HT1080 (cell line): ENCODE measurements around the gene MBD3L1. TPM values are rescaled to one million over a fixed set of nuclear protein-coding genes. Genes with fewer than 3 reads are reported as not detected.

ENCODE experiments used
- DNase-seq: peaks from one replicate; pipeline ENCODE4 v3.0.0-alpha.2; 2015; ENCODE audit warnings: low read depth
- polyA plus RNA-seq, 2 experiments: library from polyadenylated mRNA; depleted of rRNA; stranded (reverse); fragments of >200 nt; gene quantifications; 2 replicates each; pipeline ENCODE4 v1.2.3, GENCODE V29; 2015
- total RNA-seq: library from RNA; depleted of rRNA; stranded (reverse); fragments of >200 nt; shearing (Covaris generic); gene quantifications from 2 replicates; pipeline ENCODE4 v1.2.3, GENCODE V29; 2014; rRNA removed

The MBD3L1 gene
- total RNA-seq: not detected in 2 replicates
- not detected in 2 replicates for polyA plus RNA-seq (2015; cell fraction: cytosol; rRNA removed)
- not detected in 2 replicates for polyA plus RNA-seq (2015; cell fraction: nucleus; rRNA removed)

DNA sequence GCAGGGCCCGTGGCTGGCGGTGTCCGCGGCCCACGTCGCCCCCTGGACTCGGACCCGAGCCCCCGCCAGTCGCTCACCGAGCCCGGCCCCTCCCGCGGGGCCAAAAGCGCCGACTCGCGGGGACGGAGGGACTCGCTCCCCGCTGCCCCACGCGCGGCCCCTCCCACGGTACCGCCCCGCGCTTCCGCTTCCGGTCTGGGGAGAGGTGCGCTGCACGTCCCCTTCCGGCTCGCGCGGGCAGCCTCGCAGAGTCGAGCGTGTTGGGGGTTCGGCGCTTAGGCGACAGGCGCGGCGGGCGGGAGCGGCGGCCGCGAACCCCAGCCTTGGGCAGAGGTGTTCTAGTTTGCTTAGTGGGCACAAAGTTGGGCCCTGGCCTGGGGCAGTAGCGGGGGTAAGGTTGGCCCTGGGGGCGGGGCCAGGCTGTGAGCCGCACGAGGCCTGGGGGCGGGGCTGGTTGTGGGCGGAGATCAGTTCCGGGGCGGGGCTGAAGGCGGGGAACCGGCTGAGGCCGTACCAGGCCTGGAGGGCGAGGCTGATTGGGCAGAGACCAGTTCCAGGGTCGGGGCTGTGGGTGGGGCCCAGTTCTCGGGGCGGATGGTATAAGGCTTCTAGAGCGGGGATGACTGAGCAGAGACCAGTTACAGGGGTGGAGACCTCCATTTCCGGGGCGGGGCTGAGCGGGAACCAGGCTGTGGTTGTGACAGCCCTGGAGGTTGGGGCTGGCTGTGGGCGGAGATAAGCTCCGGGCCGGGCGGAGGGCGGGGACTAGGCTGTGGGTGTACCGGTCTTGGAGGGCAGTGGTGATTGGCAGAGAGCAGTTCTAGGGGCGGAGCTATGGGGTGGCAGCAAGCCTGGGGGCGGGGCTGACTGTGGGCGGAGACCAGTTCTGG lies at the start of gene MBD3L1, which contains the start of gene ZNF558:
MBD3L1 (plus strand) TSS at position 246 of the 890 bp plus-strand sequence. CDS start 10,302 bp downstream, outside the sequence.
ZNF558 (minus strand) TSS at position 173 of the 890 bp plus-strand sequence. CDS start 9,645 bp downstream, outside the sequence.
- peak; percentile 27 for DNase-seq

DNA sequence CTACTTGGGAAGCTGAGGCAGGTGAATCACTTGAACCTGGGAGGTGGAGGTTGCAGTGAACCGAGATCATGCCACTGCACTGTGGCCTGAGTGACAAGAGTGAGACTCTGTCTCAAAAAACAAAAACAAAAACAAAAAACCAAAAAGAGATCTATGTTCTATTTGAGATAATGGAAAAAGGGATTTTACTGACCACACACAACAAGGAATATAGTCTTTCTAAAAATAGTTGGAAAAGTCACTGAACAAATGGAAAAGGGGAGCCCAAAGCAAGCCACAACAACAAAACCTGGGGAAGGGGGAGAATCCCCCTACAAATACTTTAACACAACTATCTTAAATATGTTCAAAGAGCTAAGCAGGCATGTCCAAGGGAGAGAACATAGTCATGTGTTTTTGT lies 37.4 kb upstream of the MBD3L1 start:
- no peak for DNase-seq

DNA sequence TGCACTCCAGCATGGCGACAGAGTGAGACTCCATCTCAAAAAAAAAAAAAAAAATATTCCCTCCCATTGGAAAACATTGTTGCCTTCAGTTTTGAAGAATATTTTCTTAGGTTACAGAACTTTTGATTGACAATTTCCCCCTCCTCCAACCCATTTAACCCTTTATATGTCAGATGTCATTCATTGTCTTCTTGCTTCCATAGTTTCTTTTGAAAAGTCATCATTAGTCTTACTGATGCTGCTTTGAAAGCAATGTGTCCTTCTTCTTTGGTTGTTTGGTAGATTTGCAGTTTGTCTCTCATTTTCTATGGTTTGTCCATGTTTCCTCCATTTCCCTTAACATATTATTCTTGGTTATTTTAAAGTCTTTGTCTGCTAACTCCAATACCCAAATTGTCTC lies 25.5 kb upstream of the MBD3L1 start:
- no peak for DNase-seq

DNA sequence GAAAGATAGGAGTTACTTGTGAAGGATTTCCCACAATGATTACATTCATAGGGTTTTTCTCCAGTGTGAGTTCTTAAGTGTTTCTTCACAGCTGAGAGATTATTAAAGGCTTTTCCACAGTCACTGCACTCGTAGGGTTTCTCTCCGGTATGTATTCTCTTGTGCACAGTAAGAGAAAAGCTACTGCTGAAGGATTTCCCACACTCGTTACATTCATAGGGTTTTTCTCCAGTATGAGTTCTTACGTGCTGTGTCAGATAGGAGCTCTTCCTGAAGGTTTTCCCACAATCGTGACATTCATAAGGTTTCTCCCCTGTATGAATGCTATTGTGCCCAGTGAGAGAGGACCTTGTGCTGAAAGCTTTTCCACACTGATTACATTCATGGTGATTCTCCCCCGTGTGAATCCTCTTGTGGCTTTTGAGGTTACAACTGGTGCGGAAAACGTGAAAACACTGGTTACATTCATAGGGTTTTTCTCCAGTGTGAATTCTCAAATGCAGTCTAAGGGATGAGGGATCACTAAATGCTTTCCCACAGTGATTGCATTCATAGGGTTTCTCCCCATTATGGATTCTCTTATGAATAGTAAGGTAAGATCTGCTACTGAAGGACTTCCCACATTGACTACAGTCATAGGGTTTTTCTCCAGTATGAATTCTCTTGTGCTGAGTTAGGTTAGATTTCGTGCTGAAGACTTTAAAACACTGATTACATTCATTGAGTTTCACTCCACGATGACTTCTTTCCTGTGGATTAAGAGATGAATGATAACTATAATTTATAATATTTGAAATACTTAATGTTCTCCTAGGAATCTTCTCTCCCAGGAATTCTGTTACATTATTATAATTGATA lies 20.6 kb upstream of the MBD3L1 start:
- no peak for DNase-seq

DNA sequence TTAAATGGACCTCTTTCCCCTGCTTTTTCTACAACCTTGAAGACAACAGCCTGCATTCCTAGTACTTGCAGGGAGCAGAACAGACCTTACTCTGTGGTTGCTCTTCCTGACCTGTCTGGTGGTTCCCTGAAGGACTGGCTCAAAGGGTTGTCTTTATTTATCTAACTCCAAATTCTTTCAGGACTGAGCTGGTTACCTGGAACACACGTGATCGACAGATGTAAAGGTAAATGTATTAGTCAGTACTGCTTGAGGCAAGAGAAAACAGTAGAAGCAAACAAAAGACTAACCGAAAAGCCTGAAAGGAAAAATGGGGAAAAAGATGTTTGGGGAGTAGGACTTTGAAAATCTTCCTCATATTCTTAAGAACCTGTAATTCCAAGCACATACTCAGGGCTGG lies 18.0 kb upstream of the MBD3L1 start:
- no peak for DNase-seq

DNA sequence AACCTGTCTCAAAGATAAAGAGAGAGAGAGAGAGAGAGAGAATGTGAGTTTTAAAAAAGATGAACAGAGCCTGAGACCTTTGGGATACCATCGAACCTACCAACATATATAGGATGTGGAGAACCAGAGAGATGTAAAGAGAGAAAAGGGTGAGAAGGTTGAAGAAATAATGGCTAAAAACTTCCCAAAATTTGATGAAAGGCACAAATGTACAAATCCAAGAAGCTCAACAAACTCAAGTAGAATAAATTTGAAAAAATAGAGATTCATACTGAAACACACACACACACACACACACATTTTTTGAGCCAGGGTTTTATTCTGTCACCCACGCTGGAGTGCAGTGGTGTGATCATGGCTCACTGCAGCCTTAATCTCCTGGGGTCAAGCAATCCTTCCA lies 16.4 kb upstream of the MBD3L1 start:
- DNase-seq: no peak

DNA sequence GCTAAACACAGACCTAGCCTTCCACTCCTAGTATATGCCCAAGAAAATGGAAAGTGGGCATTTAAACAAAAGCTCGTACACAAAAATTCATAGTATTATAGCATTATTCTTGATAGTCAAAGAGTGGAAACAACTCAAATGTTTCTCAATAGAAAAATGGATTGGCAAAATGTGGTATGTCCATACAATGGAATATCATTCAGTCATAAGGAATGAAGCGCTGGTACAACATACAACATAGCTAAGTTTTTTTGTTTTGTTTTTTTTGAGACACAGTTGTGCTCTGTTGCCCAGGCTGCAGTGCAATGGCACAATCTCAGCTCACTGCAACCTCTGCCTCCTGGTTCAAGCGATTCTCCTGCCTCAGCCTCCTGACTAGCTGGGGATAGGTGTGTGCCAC lies 11.9 kb upstream of the MBD3L1 start:
- DNase-seq: no peak

DNA sequence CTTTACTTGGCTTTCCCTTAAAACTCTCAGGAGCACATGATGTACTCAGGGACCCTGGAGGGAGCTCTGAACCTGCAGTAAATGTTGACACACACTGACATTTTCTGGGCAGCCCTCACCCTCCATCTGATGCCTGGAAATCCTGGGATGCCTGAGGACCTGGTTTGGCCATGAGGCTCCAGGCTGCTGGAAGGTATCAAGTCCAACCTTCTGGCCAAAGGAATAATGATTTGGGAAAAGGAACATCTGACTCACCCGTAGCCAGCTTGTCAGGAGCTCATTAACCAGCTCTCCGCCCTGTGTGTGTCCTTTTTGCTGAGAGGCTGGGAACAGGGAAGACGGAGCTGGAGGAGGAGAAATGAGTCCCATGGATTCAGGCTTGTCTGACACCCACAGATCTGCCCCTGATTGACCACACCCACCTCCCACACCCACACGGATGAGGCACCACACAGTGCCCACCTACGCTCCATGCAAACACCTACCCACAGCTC lies 10.4 kb upstream of the MBD3L1 start:
- DNase-seq: no peak

DNA sequence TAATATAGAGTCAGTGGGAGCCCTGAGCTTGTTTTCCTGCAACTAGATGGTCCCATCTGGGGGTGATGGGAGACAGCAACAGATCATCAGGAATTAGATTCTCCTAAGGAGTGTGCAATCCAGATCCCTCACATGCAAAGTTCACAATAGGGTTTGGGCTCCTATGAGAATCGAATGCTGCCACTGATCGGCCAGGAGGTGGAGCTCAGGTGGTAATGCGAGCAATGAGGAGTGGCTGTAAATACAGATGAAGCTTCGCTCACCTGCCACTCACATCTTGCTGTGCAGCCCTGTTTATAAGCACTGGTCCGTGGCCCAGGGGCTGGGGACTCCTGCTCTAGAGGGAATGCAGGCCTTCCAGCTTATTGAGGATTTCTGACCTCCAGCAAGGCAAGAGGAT lies 5.8 kb upstream of the MBD3L1 start:
- no peak for DNase-seq

DNA sequence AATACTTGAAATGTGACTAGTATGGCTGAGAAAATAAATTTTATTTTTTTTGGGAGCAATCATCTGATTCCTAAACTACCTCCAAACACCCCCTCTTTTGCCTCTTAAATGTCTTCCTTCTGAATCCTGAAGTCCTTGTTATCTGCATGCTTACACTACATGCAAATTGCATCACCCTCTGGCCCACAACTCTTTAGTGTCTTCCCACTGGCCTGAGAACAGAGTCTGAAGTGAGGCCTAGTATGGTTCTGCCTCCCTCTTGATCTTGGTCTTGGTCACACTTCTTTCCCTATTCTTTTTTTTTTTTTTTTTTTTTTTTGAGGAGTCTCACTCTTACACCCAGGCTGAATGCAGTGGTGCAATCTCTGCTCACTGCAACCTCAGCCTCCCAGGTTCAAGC lies 4.9 kb upstream of the MBD3L1 start:
- DNase-seq: no peak

DNA sequence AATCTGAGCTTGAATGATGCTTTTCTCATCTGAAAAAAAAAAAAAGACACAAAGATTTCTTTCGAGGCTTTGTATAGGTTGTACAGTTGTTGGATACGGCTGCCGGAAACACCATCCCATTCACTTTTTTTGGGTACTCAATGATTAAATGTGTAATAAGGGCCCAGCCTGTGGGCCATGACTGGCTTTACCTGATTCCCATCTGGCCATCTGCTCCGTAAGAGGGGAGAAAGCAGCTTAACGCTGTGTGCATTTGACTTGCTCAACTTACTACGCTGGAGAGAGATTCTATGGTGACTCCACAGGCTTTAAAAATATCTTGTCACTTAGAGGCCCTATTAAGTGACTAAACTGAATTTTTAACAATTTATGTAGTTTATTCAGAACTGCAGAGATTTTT lies 804 bp upstream of the MBD3L1 start:
- DNase-seq: no peak

DNA sequence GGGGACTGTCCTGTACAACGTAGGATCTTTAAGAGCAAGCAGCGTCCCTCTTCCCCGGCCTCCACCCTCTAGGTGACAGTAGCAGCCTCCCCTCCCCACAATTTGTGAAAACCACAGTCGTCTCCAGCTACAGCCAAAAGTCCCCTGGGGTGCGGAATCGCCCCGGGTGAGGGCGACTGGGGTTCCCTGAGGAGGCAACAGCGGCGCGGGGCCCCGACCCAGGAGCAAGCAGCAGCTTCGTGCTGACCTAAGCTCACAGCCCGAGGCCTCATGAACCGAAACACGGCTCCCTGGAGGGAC lies 395 bp upstream of the MBD3L1 start:
- DNase-seq: no peak

DNA sequence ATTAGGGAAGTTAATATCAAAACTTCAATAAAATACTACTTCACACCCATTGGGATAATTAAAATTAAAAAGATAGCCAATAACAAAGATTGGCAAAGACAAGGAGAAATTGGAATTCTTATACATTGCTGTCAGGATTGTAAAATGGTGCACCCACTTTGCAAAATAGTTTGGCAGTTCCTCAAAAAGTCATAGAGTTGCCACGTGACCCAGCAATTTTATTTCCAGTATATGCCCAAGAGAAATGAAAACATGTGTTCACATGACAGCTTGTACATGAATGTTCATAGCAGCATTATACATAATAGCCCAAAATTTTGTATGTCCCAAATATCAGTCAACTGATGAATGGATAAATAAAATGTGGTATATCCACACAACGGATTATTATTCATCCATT lies 3.3 kb downstream of the MBD3L1 start:
- no peak for DNase-seq

DNA sequence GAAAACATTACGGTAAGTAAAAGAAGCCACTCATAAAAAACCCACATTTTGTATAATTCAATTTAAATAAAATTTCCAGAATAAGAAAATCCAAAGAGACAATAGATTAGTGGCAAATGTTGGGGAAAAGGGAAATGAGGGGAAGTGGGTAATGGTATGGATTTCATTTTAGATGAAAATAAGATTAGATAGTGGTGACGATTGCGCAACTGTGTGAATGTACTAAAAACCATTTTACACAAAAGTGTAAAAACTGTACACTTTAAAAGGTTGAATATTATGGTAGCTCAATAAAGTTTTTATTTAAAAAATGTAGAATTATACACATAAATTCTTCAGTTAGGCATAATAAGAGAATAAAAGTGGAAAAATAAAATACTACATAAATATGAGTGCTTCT lies 3.7 kb downstream of the MBD3L1 start:
- no peak for DNase-seq

DNA sequence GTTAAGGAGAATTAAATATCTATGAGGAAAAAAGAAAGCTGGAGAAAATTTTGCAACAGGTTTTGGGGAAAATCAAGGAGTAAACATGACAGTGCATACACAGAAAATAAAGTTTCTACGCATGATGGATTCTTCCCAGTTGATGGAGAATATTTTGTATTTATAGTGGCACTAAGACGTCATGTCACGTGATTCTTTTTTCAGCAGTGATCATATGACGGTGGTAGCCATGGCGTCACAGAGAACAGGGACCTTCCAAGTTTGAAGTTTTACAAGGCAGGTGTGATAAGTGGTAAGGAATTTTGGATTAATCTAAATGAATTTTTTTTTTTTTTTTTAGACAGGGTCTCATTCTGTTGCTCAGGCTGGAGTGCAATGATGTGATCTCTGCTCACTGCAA lies 8.5 kb downstream of the MBD3L1 start:
- no peak for DNase-seq

DNA sequence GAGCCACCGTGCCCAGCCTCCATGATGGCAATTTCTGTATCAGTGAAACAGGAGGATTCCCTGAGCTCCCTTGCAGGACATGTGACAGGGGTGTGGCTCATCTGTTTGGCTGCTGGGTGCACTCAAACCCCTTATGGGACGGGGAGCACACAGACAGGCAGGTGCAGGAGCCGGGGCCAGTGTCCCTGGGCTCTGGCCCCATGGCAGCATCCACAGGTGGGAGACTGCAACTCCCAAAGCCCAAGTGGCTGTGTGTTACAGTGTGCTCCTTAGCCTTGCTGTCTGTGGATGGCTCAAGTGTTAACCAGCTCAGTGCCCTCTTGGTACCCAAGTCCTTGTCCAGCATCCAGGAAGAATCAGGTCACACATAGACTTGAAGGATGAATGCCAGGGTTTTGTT lies 14.6 kb downstream of the MBD3L1 start:
- DNase-seq: no peak

DNA sequence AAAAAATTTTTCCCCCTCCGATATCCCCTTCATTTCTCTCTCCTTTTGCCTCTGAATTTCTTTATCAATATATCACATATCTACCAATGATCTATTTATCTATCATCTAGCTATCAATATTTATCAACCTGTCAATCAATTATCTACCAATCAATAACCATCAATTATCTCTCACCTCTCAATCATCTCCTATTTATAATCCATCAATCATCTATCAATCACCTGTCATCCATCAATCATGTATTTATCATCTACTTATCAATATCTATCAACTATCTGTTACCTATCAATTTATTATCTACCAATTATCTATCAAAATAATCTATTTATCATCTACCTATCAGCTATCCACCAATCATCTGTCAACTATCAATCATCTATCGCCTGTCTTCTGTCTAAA lies 17.1 kb downstream of the MBD3L1 start:
- no peak for DNase-seq

DNA sequence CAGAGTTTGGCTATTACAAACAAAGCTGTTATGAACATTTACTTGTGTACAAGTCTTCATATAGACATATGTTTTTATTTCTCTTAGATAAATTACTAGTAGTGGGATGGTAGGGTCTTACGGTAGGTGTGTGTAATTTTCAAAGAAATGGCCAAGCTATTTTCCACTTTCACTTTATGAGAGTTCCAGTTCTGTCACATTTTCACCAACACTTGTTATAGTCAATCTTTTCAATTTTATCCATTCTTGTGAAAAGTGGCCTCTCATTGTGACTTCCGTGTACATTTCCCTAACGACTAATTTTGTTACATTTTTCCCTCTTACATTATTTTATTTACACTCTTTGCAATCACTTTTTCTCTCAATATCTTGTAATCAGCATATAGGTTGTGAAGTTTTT lies 18.3 kb downstream of the MBD3L1 start:
- DNase-seq: no peak

DNA sequence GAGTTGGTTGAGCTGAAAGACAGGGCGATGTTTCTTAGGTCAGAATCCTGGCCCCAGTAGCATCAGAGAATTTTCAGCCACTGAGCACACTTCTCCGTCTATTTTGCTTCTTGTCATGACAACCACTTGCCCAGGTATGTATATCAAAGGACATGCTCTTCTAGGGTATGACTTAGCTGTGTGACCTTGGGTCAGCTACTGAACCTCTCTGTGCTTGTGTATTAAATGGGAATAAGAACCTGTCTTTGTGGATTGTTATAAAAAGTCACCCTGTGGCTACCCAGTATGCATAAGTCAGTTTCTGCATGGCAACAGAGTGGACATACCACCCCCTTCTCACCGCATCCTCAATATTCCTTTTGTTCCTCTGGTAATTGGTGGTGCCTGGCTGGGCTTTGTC lies 26.1 kb downstream of the MBD3L1 start:
- no peak for DNase-seq

DNA sequence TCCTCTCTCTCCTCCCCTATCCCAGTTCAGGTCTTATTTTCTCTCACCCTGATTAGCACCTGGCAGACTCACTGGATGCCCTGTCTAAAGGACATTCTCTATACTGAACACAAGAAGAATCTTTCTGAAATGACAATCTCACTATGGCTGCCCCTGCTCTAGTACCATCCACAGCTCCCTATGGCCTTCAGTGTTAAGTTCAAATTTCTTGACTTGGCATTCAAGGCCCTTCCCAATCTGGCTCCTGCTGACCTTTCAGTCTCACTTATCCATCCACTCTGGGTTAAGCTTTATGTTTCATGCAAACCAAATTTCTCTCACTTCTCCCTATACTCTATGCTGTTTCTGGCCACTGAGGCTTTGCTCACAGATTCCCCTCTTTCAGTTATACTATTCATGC lies 34.2 kb downstream of the MBD3L1 start:
- DNase-seq: no peak

DNA sequence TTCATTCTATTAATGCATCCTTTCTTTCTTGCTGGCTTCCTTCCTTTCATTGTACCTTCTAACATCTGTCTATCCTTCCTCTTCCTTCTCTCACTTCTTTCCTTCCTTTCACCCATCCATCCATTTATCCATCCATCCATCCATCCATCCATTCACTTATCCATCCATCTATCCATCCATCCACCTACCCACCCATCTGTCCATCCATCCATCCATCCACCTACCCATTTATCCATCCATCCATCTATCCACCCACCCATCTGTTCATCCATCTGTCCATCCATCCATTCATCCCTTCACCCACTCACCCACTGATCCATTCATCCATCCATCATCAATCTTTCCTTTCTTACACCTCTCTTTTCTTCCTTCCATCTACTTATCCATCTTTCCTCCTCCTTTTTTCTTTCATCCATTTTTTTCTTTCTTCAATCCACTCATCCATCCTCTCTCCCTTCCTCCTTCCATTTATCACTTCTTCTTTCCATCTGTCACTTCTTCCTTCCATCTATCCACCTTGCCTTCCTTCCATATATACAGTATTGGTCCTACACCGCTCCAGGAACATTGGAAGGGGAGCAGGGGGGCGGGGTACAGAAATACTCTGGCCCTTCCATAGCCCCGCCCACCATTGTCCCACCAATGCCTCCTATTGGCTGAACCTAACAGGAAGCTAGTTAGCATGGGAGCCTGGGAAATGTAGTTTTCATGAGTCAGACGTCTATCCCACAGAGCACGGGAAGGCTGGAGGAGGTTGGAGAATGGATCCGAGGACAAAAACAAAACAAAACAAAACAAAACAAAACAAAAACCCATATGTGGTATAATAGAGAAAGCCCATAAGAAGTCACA lies 45.9 kb downstream of the MBD3L1 start:
- peak; percentile 2 for DNase-seq
